WTC11 (cell line): ENCODE measurements around the gene CCDC116.

Source experiments
- ATF3 ChIP-seq: sonication (generic); formaldehyde crosslinking; conservative IDR thresholded peaks from 2 replicates; pipeline ENCODE4 v1.8.1; 2022; ENCODE audit warnings: mild to moderate bottlenecking, missing genetic modification reagents
- CTCF ChIP-seq: fragments of 200-600 bp; IDR thresholded peaks from 2 replicates; pipeline ENCODE4 v1.8.0; 2022; ENCODE audit warnings: antibody characterized with exemption
- E2F1 ChIP-seq: sonication (generic); formaldehyde crosslinking; IDR thresholded peaks from 2 replicates; pipeline ENCODE4 v1.8.0; 2022; ENCODE audit warnings: mild to moderate bottlenecking, missing genetic modification reagents
- GABPB1 ChIP-seq: sonication (generic); formaldehyde crosslinking; IDR thresholded peaks from 2 replicates; pipeline ENCODE4 v1.8.1; 2023; ENCODE audit warnings: mild to moderate bottlenecking, missing genetic modification reagents
- IRF2 ChIP-seq: sonication (generic); formaldehyde crosslinking; IDR thresholded peaks from 2 replicates; pipeline ENCODE4 v1.8.0; 2022; ENCODE audit warnings: low read depth, missing genetic modification reagents, borderline replicate concordance
- JUN ChIP-seq: sonication (generic); formaldehyde crosslinking; IDR thresholded peaks from 2 replicates; pipeline ENCODE4 v1.8.0; 2023; ENCODE audit warnings: mild to moderate bottlenecking, missing genetic modification reagents
- NR2C2 ChIP-seq: sonication (generic); formaldehyde crosslinking; IDR thresholded peaks from 2 replicates; pipeline ENCODE4 v1.8.0; 2022; ENCODE audit warnings: mild to moderate bottlenecking, missing genetic modification reagents
- NR3C1 ChIP-seq: sonication (generic); formaldehyde crosslinking; conservative IDR thresholded peaks from 2 replicates; pipeline ENCODE4 v1.8.1; 2023; ENCODE audit warnings: low read depth, mild to moderate bottlenecking, missing genetic modification reagents
- ZNF121 ChIP-seq: sonication (generic); formaldehyde crosslinking; IDR thresholded peaks from 2 replicates; pipeline ENCODE4 v1.8.0; 2023; ENCODE audit warnings: missing genetic modification reagents
- ZNF219 ChIP-seq: sonication (generic); formaldehyde crosslinking; IDR thresholded peaks from 2 replicates; pipeline ENCODE4 v1.8.0; 2023; ENCODE audit warnings: missing genetic modification reagents, mild to moderate bottlenecking, borderline replicate concordance
- ZNF263 ChIP-seq: sonication (generic); formaldehyde crosslinking; IDR thresholded peaks from 2 replicates; pipeline ENCODE4 v1.8.1; 2022; ENCODE audit warnings: low read depth, mild to moderate bottlenecking, moderate library complexity, missing genetic modification reagents

- TF ChIP-seq CTCF (no peak), ATF3 (CRISPR knock-in tag) (no peak), ZNF263 (CRISPR knock-in tag) (no peak), GABPB1 (CRISPR knock-in tag) (no peak), ZNF219 (no peak), JUN (CRISPR knock-in tag) (no peak), NR3C1 (CRISPR knock-in tag) (no peak), IRF2 (CRISPR knock-in tag) (no peak), ZNF121 (CRISPR knock-in tag) (no peak), NR2C2 (CRISPR knock-in tag) (no peak), E2F1 (CRISPR knock-in tag) (no peak)
These were observed 20.3 kb downstream of the CCDC116 start for GRCh38 chr22:21652547-21653545.
